ENCODE results near the gene ARHGAP26.
A peak's percentile ranks its signal among the peaks of the same experiment; 100 is the strongest.

Gene ARHGAP26

DNA sequence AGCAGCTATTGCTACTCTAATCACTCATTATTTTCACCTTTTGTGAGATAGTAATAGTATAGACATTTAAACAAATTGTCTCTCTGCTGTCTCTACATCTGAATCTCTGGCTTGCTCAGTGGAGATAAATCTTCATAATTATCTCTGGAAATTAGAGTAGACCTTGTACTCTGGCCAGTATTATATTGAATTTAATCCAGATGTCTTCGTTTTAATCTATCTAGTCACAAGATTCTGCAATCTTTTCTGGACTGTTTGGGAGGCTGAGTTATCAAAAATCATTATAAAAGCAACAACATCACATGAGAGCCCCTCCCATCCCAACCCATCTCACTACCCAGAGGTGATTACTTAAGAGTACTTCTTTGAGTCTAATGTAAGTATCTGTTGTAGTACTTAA lies 19.0 kb downstream of the ARHGAP26 start:
- no peak for DNase-seq

DNA sequence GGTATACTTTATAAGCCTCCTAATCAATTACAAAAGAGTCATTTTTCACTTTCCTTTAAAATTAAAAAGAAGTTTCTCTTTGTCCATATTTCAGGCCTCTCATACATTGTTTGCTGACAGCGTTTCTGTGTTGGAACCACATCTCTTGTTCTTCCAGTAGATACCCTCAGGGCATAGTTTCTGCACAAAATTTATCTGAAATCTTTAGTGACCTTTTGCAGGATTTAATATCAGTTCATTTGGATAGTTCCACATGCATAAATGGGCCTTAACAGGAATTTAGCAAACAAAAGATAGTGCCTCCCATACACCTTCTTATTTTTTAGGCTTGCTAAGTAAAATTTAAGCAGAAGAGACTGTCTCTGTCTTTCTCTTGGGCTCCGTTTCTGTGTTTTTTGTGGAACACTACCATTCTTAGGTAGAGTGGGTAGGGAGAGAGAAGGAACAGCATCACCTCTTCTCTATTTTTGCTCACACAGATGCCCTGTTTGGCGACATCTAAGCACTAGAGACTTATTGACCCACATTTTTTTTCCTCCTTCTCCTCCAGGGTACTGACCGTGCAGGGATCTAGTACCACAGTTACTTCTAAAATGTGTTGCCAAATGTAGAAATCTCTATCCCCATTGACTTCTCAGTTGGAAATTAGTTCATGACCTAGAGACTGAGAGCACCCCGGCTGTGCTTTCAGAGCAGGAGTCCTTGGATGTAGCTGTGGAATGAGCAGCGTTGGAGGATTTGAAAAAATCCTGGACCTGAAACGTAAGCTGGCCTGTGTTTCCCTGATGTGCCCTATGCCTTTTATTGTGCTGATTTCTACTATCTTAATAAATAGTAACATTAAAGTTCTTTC lies 22.1 kb downstream of the ARHGAP26 start:
- DNase-seq, result no peak

DNA sequence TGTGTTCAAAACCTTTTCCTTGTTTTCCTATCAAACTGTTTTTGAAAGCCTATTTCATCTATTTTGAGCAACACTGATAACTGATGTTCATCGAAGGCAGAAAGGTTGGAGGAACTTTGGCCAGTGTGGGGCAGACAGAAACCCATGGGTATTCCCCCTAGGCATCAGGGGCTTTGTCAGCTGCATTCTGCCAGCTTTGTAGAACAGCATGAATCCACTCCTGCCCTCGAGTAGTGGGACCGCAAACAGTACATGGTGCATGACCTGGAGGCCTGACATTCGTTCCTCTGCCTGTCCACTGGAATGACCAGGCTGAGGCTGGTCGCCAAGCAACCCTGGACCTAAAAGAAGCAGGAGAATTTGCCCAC lies 22.7 kb downstream of the ARHGAP26 start:
- DNase-seq, result no peak

DNA sequence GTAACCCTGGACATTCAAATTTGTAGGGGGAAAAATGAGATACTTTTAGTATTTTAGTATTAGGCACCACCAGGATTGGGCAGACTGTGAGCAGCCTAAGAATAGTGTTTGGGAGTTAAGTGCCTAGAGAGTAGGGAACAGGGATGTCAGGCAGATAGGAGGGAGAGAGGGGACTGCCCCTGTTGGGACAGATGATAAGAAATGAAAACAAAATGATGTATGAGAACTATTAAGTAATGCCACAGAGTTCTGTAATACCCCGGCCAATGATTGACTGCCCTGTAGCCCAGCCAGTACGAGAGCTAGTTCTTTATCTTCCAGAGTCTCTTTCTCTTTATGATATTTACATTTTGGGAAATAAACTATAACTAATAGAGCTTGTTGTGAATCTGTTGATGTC lies 24.4 kb downstream of the ARHGAP26 start:
- DNase-seq, result no peak

DNA sequence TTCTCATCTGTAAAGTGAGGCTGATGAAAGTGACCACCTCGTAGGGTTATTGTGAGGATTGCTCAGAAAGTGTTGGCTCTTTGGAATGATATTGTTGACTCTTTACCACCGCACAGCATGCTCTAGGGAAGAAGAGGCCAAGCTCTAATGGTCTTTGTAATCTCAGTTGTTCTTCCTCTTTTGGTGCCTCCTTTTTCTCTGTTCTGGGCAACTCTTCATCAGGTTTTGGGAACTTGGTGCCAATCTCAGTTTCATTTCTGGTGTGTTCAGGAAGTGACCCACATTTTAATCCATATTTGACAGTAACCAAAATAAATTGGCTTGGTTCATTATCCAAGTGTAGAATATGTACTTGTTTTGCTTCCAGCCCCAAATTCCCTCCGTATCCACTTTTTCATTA lies 25.1 kb downstream of the ARHGAP26 start:
- DNase-seq, result no peak

DNA sequence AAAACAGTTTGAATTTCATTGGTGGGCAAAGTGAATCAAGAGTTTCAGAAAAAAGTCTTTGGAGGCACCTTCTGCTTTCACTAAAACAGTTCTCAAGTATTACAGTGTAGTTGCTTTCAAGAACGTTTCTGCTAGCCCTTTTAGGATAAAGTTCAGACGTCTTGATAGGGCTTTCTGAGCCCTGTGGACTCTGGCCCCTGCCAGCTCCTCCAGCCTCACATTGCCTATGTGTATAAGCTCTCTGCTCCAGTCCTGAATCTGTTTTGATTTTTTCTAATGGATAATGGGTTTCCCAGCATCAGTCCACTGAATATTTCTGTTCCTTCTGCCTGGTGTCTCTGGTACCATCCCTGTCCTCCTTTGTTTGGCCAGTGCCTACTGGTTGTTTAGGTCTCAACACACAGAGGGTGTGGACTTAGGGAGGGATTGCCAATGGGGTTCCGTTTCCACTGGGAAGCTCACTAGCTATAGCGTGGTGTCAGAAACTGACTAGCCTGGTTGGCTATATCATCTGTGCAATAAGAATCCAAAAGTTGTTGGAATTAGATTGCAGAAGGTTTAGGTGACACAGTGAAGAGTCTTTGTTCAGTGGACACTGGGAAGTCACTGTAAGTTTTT lies 26.4 kb downstream of the ARHGAP26 start:
- no peak for DNase-seq

DNA sequence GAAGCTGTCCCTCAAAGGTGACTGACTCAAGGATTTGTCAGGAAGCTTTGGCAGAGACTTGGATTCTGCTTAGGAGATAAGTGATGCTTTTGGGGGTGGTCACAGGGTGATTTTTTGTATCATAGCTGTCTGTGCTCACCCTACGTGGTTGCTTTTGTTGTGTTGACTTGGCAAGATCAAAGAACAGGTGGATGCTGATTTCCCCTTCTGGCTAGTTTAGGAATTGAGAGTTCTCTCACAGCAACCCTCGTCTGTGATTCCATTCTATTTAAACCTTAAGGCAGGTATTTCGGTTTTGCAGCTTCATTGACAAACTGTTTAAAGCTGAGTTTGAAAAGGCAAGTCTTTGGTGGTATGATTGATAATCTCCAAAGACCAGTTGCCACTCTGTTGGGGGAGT lies 27.2 kb downstream of the ARHGAP26 start:
- no peak for DNase-seq

DNA sequence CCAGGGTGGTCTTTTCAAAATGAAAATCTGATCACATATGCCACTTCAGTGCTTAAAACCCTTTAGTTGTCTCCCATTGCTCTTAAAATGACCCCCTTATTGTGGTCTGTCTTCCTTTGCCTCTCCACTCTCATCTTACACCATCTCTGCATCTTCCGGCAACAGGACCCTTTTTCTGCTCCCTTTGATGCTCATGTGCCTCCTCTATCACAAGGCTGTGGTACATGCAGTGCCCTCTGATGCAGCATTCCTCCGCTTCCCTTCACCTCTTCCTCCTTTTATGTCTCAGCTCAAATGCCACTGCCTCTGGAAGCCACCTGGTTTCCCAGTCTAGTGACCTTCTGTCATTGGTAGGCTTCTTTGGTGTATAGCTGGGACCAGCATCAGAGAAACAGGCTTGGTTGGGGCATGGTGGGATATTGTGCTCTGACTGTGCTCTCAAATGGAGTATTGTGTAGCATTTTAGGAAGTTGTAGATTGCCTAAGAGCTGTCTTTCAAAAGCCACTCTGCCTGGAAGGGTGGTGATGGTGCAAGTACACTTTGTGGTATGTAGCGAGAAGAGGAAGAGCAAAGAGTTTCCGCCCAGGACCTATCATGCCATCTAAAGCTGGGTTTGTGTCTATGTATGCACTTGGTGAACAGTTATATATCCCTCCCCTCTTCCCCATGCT lies 28.1 kb downstream of the ARHGAP26 start:
- no peak for DNase-seq

DNA sequence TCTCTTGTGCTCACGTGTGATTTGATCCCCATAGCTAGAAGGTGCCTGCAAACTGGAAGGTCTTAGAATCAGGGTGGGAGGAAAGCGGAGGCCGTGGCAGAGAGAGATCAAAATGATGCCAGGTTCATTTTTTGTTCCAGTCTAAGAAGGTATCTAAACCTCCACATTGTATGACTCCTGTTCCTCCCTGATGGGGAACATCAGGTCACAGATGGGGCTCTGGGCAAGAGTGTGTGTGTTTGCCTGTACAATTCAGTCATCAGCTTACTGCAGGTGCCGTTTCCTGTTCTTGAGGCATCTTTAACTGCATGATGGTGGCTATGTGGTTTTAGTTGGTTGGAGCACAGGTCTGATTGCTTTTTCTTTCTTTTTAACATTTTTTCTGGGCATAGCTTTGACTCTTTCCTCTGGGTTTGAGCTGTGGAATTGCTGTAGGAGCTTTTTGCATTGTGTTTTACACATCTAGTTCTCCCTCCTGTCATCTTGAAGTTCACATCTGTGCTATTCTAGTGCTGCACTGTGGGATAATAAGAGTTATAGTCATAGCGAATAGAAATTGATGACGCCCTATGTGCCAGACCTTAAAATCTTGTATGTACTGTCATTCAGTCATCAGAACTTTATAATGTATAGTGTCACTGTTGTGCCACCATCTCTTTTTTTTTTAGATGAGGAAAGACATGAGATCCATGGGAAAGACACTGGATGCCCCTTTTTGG lies 30.8 kb downstream of the ARHGAP26 start:
- no peak for DNase-seq

DNA sequence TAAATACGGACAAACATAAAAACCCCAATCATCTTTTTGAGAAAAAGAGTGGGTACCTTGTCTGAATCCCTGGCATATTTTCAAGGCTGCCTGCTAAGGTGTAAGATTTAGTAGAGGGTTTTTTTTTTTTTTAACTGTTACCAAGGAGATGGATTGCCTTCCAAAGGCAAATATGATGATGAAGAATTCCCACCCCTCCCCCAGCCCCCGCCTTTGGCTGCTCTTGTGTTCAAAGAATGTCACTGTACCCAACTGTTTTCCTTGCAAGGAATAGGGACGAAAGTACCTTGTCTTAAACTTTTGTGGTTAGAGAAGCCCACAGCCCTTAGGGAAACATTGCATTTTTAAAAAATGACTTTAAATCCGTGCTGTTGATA lies 31.3 kb downstream of the ARHGAP26 start:
- no peak for DNase-seq

DNA sequence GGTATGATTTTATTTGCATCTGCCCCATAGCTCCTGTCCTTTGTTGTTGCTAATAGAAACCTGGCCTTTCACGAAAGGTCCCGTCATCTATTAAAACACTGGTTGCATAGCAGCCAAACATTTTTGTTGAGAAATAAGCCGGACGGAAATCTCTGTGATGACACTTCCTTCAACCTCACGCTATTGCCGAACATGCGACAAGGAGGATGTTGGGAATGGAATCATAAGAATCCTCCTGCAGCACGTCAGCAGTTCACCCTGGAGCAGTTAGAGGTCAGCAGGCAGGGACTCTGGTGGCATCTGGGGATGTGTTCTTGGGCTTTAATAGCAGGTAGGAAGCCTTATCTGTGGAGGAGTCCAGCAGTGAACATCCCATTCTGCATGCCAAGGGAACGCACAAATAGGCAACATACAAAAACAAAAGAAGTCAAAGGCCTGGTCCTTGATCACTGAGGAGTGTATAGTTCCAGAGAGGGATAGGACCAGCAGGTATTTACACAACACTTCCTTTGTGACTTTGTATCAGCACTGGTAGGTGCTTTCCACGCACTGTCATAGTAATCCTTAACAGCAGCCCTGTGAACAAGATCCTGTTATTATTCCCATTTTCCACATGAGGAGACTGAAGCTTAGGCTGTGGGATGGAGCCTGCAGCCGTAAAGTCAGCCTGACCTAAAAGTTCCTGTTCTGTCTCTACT lies 33.4 kb downstream of the ARHGAP26 start:
- DNase-seq, result no peak

DNA sequence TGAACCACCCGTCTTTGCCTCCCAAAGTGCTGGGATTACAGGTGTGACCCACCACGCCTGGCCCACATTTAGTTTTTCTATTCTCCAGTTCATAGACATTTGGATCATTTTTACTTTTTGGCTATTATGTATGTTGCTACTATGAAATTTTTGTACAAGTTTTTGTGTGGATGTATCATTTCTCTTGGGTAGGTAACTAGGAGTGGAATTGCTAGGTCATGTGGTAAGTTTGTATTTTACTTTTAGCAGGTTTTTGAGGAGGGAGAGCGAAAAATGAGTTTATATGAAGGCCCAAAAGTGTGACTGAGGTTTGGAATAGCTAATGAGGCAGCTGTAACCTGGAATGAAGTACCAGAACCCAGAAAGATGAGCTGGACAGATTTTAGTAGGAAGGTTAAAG lies 35.2 kb downstream of the ARHGAP26 start:
- DNase-seq, result no peak

DNA sequence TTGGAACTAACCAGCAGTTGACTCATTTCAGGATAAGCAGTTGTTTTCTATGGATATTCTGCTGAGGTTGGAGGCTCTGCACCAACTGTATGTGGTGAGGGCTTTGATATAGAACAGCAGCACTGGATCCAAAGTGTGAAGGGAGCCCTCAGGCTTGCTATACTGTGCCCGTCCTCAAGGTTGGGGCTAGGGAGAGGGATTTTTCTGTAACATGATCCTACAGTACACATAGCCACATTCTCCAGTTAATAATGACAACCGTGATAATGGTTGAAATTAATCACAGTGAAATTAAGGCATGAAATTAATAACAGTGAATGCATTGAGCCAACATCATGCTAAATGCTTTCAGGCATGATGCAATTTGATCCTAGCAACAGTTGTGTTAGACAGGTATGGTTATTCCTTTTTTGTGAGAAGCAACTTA lies 36.7 kb downstream of the ARHGAP26 start:
- peak in 1 of 2 experiments; percentile 37 for DNase-seq

DNA sequence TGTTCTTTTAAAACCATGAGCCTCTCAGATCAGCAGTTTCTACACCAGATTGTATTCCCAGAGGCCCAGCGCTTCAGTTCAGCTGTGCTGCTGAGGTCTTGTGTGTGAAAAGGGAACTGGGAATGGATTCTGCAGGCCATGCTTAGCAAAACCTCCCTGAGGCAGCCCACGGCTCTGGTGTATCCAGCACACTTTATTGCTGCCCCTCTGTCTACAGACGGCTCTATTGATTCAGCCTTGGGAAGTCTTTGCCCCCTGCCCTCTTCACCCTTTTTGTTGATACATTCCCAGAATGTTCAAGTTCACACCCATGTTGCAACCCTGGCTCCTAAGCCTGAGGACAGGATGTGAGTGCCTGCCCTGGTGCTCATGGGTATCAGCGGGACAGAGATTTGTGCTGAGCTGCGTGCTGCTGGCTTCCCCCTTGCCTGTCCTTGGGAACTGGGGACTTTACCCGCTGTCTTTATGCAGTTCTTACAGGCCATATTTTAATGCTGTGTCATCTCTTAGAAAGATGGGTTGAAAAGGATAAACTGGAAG lies 37.3 kb downstream of the ARHGAP26 start:
- peak in 1 of 2 experiments; percentile 11 for DNase-seq

DNA sequence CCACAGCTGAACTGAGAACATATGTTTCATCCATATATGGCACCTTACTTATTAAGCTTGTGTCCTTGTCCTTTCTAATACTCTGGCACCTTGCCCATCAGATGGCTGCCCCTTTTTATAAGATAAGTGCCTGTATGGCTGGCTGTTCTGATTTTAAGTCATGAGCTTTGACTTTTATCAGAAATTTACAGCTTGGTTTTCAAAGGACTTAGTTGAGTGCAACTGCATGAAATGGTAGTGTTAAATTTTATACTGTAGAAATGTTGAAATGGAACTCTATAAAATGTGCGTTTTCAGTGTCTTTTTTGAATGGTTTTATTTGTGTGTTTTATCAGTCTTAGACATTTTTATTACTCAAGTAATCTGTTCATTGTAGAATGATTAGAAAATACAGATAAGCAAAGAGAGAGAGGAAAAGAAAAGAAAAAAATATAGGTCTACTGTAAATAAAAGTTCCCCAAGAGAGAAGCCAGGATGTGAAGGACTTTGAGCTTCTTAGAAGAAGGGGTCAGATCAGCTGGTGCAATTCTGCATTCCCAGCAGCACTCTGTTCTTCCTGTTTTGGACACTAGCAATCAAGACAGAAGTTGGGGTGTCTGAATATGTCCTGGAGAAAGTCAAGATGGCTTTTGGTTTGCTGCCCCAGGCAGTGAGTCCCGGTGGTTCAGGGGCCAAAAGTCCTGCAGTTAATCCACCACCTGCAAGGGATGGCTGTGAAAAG lies 38.9 kb downstream of the ARHGAP26 start:
- peak; percentile 84 to 92 for DNase-seq

DNA sequence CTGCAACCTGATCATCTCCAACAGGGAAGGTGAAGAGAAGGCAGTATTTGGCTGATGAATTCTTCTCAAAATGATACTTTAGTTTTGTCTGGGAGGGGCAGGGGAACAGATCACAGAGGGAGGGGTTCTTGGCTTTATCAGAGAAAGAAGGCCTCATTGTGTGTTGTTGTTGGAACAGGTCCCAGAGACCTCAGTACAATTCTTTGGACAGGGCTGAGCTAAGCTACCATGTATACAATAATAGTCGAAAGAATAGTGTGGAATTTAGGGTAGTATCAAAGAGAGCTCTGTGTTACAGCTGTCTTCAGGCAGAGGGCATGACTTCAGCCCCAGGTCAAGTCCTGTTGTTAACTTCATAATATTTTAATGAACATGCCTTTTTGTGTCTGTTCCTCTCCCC lies 39.9 kb downstream of the ARHGAP26 start:
- DNase-seq, result no peak

DNA sequence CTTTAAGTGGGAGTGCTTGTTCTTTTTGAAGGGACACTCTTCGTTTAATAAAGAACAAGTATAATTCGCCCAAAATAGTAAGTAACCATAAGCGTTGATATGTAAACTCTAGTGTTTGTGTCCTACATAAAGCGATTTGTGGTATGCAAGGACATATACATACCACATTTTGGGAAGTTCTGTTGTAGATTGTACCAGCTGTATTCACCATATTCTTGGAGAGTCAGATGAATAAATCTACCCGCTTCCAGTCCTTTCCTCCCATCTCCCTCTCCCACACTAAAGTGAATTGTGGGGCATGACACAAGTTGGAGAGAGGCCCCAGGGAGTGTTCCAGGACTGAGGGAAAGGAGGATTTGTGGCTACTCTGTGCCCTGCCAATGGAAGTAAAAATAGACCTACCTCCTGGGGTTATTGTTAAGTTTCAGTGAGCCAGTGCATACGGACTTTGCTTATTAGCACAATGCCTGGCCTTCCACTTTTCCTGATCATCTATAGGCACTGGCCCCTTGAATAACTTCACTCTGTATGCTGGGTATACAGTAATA lies 40.6 kb downstream of the ARHGAP26 start:
- DNase-seq, result no peak

DNA sequence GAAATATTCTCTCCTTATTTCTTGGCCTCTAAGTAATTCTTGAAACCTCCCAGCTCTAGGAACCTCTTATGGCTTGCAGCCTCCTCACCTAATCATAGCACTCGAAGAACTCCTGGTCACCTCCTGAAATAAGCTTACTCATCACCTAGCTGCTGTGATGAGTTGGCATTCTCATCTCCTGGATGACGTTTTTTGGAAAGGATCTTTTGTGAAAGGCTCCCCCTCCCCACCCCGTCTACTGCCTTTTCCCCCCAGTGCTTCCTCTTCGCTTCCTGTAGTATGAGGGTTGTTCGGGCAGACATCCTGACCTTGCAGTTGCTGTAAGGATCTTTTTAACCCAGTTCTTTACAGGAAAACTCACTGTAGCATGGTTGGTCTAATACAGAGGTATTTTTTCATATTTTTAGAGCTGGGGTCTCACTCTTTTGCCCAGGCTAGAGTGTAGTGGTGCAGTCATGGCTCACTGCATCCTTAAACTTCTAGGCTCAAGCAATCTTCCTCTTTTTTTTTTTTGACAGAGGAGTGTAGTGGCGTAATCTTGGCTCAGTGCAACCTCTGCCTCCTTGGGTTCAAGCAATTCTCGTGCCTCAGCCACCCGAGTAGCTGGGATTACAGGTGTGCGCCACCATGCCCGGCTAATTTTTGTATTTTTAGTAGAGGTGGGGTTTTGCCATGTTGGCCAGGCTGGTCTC lies 41.8 kb downstream of the ARHGAP26 start:
- DNase-seq, result no peak

DNA sequence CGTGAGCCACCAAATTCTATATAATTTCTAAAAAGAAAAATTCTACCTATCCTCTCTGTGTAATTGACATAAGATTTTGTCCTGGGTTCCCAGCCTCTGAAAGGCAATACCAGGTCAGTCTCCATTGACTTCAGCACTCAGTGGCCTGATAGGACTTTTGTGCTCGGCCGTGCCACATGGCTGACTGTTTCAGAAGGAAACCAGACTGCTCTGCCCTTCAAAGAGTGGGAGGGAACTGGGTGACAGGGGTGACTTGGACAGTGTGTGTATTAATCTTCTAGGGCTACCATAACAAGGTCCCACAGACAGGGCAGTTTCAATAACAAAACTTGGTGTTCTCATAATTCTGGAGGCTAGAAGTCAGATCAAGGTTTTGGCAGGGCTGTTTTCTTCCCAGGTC lies 43.0 kb downstream of the ARHGAP26 start:
- DNase-seq, result no peak

DNA sequence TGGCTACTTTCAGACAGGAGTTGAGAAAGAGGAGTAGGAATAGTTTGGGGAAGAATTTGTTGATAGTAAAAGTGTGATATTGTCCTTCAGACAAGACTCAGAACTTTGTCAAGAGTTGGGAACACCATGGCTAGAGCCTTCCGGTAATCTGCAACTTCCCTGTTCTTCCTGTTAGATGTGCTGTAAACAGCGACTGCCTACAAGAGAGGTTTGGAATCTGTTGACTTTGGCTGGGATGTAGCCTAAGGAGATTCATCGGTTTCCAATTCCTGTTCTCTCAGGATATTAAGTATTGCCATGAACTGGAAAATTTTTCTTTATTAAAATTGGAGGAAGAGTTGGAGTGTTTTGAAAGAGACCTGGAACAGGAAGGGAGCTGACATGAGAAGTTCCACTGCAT lies 43.9 kb downstream of the ARHGAP26 start:
- DNase-seq, result no peak

DNA sequence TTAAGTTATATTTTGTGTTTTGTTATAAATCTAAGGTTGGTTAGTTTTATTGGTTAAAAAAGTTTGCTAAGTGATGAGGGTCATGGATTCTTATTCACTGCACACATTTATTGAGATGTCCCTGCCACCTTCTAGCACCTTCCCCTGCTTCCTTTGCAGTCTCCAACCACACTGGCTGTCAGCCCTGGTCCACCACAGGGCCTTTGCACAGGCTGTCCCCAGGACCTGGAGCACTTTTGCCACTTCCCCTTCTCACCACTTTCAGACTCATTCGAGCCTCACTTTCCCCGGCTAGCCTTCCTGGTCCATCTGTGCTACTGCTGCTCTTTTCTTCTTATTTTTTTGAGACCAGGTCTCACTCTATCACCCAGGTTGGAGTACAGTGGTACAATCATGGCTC lies 45.3 kb downstream of the ARHGAP26 start:
- no peak for DNase-seq

Data from NCI-H524 (cell line).